Muscle of leg (tissue), 11 donors: ENCODE measurements around the gene SLC15A3. TPM values are rescaled to one million over a fixed set of nuclear protein-coding genes. Genes with fewer than 3 reads are reported as not detected.

Experiments used
- DNase-seq: peaks from one replicate; pipeline ENCODE4 v3.0.0; 2013
- H3K27ac ChIP-seq: one replicate; pipeline ENCODE4 v1.5.1; 2013; ENCODE audit warnings: mild to moderate bottlenecking, low read length, control low read depth
- H3K27me3 ChIP-seq: one replicate; pipeline ENCODE4 v1.6.1; 2013; ENCODE audit warnings: low read length; ENCODE audit not compliant: control insufficient read depth, insufficient read depth
- H3K36me3 ChIP-seq: one replicate; pipeline ENCODE4 v1.6.1; 2013; ENCODE audit warnings: low read length; ENCODE audit not compliant: control insufficient read depth, insufficient read depth
- H3K4me1 ChIP-seq: one replicate; pipeline ENCODE4 v1.6.1; 2013; ENCODE audit warnings: low read length; ENCODE audit not compliant: control insufficient read depth, insufficient read depth
- H3K4me3 ChIP-seq: one replicate; pipeline ENCODE4 v1.5.1; 2013; ENCODE audit warnings: low read length, control low read depth
- H3K9me3 ChIP-seq: replicated peaks from 2 replicates; pipeline ENCODE4 v1.6.1; 2013; ENCODE audit warnings: low read depth, low read length; ENCODE audit not compliant: control insufficient read depth
- WGBS: methylation state at CpG from one replicate; pipeline ENCODE4 v1.1.5; 2013; ENCODE audit warnings: missing lambda C conversion rate; ENCODE audit not compliant: insufficient coverage; 5-methylcytosine and 5-hydroxymethylcytosine counted together
- polyA plus RNA-seq, 8 donors: library from polyadenylated mRNA; unstranded; fragments of 120-200 nt; gene quantifications; one replicate each; pipeline versions ENCODE4 v1.2.1 to v1.2.3, GENCODE V29; 2013; ENCODE audit warnings: inconsistent platforms in 1 of 8, low replicate concordance in 1 of 8; ENCODE audit not compliant: insufficient read length in 8 of 8, insufficient read depth in 1 of 8
- total RNA-seq: library from RNA; stranded (reverse); fragments of 120-200 nt; gene quantifications from one replicate; pipeline ENCODE4 v1.2.4, GENCODE V29; 2013

The SLC15A3 gene
- total and polyA plus RNA-seq, 9 donors, result 12.3 to 26.9 (median 22.2) TPM

DNA sequence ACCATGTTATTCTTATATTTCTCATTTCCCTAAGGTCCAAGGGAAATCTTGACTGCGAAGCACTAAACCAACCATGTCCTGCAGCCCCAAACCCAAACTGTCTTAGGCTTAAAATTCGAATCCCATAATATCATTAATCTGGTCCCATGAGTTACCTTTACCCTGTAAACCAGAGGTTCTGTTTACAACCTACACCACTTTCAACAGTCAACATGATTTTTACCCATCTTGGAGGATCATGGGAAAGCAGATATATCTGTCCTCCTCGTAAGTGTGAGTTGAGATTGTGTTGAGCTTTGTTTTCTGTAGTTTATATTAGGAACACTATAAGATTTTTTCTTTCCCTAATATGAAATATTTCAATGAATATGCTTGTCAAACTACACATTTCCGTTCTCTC is 52.0 kb downstream of the SLC15A3 start:
- Histone ChIP-seq H3K4me1 (peaks cover 4% of the 10 kb centered on the region), H3K4me3 (no peak overlapping the region), H3K9me3 (no peaks in the 10 kb centered on the region), H3K27me3 (no peaks in the 10 kb centered on the region), H3K36me3 (peaks cover 84% of the 10 kb centered on the region), H3K27ac (no peak overlapping the region)
- 56% methylated on average over 2 of the region's 4 CpGs for WGBS
- DNase-seq, result no peak

DNA sequence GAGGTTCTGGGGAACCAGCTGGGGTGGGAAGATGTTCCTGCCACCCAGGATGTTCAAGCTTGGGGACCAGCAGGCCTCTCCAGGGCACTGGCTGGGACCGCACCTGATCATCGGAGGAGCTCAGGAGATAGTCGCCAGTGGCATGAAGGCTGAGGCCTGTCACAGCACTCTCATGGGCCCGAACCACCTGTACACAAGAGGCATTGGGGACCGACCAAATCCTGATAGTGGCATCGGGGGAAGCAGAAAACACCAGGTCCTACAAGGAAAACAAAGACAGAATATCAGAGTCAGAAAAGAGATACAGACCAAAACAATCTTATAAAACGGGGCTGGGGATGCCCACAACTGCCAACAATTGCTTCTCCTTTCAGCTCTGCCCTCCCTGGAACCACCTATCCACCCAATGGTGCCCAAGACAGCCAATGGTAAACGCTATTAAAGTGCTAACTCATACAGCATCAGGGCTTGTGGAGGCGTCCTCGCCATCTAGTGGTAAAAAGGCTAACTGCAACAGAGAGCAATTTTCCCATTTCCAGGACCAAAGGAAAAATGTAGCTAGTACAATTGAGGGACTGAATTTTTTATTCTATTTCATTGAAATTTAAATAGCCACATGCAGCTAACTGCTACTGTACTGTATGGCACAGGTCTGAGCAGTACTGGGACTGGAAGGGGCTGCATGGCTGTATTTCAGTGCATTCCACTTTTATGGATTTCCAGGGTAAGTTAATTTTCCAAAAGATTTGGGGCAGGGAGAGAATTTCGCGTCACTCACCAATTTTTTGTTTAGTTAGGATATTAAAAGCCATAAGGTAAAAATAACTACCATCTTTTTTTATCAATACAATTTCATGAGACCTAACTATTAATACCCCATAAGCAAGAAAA is 52.7 kb downstream of the SLC15A3 start:
- Histone ChIP-seq H3K27me3 (no peaks in the 10 kb centered on the region), H3K4me1 (no peaks in the 10 kb centered on the region), H3K4me3 (no peak overlapping the region), H3K27ac (no peak overlapping the region), H3K36me3 (peaks cover 88% of the 10 kb centered on the region), H3K9me3 (no peaks in the 10 kb centered on the region)
- DNase-seq, result peak; percentile 75
- WGBS, result 81% methylated on average over 7 of the region's 12 CpGs

DNA sequence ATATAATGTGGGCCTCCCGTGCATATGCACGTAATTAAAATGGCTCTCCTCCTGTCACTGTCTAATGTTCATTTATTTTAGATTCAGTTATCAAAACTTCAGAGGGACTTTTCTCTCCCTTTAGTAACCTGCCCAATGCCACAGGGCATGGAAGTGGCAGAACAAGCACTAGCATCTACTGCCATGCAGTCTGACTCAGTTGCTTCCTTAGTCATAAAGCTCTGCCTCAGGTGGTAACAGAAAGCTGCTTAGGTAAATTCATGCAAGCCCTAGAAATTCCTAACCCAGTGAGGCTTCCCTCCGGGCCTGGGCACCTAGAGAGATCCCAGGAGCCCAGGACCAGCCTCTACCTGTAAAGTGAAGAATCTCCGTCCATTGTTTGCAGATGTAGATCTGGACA is 54.5 kb downstream of the SLC15A3 start:
- peaks cover 89% of the 10 kb centered on the region for H3K36me3 ChIP-seq
- no peak overlapping the region for H3K27ac ChIP-seq
- no peaks in the 10 kb centered on the region for H3K9me3 ChIP-seq
- no peaks in the 10 kb centered on the region for H3K4me1 ChIP-seq
- no peaks in the 10 kb centered on the region for H3K27me3 ChIP-seq
- WGBS, result 89% methylated on average over 2 of the region's 4 CpGs
- DNase-seq, result no peak
- H3K4me3 ChIP-seq, result no peak overlapping the region

DNA sequence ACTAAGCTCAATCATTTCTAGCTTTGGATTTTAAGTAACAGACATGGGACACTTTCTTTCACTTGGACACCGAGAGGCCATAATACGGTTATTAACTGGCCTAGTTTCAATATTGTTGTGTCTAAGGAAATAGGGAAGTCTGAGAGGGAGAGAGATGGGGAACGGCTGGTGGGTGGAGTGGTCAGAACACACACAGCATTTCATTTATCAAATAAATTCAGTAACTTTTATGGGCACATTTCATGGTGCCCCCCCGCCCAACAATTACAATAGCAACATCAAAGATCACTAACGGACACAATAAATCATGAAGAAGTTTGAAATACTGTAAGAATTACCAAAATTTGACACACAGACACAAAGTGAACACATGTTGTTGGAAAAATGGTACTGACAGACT is 56.3 kb downstream of the SLC15A3 start:
- Histone ChIP-seq H3K36me3 (peaks cover 84% of the 10 kb centered on the region), H3K9me3 (no peaks in the 10 kb centered on the region), H3K4me1 (no peaks in the 10 kb centered on the region), H3K4me3 (no peak overlapping the region), H3K27ac (no peak overlapping the region), H3K27me3 (no peaks in the 10 kb centered on the region)
- no CpG with 5 or more reads among the region's 5 CpGs for WGBS
- no peak for DNase-seq

DNA sequence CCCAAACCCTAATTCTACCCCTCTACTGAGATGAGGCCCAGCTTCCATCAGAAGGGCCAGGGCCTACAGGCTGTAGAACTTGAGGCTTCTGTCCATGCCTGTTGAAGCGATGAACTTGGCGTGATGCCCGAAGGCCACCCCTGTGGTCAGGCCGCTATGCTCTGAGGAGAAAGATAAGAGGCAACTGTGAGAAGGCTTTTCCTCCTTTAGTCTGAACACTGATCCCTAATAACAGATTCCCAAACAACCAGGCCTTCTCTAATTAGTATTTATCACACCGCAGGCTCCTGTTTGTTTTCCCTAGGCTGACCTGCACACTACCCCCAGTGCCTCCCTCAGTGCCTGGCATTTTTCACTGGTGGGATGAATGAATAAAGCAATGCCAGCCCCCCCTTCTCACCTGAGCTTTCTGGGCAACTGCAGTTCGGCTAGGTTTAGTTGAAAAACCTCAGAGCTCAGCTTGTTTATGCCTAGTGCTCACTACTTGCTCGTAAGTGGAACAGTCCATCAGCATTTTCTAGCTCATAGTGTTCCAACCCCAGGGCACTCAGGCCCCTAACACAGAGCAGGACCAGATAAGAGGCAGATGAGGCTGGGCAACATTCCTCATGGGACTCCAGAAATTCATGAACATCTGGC is 60.8 kb downstream of the SLC15A3 start:
- no peak overlapping the region for H3K4me3 ChIP-seq
- no peak for DNase-seq
- 77% methylated on average over 3 of the region's 7 CpGs for WGBS
- no peaks in the 10 kb centered on the region for H3K4me1 ChIP-seq
- H3K36me3 ChIP-seq, result peaks cover 66% of the 10 kb centered on the region
- H3K27me3 ChIP-seq, result no peaks in the 10 kb centered on the region
- H3K9me3 ChIP-seq, result no peaks in the 10 kb centered on the region
- no peak overlapping the region for H3K27ac ChIP-seq

DNA sequence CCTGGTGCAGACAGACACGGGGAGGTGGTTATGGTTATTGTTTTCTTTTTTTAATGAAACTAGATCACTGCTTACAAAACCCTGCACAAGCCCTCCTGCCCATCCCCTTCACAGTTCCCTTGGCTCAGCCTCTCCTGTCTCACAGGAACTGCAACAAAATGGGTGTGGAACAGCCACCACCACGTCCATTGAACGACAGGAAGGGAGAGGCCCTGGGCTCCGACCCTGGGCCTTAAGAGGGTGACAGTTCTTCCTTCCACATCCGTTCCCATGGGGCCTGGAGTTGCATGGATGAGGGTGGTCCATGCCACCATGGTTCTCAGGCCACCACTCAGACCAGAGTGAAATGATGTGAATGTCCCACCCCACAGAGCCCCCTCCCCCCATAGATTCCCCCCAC is 61.3 kb downstream of the SLC15A3 start:
- Histone ChIP-seq H3K9me3 (no peaks in the 10 kb centered on the region), H3K4me1 (no peaks in the 10 kb centered on the region), H3K27ac (no peak overlapping the region), H3K27me3 (no peaks in the 10 kb centered on the region), H3K4me3 (no peak overlapping the region), H3K36me3 (peaks cover 61% of the 10 kb centered on the region)
- DNase-seq, result no peak
- WGBS, result 50% methylated on average over 2 of the region's 5 CpGs

DNA sequence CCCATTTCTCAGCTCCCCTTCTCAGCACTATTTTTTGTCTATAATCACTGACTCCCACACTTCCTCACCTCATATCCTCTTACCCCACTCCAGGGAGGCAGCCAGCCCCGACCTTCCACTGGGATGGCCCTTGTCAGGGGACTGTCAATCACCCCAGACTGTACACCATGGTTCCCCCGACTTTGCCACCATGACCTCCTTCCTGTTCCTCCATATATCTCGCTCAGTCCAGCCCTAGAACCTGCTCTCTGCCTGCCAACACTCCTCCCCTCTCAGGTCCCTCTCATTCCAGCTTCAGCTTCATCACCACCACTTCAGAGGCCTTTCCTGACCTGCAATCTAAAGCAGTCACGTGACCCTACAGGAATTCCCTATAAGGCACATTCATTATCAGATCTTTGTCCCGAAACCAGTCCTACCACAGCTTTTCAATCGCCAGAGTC is 62.1 kb downstream of the SLC15A3 start:
- no peak for DNase-seq
- Histone ChIP-seq H3K27me3 (no peaks in the 10 kb centered on the region), H3K4me3 (no peak overlapping the region), H3K36me3 (peaks cover 54% of the 10 kb centered on the region), H3K4me1 (no peaks in the 10 kb centered on the region), H3K27ac (no peak overlapping the region), H3K9me3 (no peaks in the 10 kb centered on the region)
- 72% methylated on average over 6 of the region's 6 CpGs for WGBS

DNA sequence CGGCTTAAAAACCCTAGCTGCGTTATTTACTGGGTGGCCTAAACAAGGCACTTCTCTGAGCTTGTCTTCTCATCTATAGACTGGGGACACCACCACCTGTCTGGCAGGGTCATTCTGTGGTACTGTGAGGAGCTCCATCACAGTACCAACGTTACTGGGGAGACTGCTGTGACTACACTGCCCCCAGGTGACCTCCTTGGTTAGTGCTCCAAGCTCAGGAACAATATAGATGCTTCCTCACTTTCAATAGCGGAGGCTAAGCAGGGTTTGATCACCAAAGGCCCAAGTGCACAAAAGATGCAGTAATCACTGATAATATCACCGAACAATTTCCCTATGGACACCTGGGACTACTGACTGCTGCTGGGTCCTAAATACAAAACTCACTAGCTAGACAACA is 64.4 kb downstream of the SLC15A3 start:
- no peaks in the 10 kb centered on the region for H3K27me3 ChIP-seq
- 55% methylated on average over 5 of the region's 5 CpGs for WGBS
- H3K27ac ChIP-seq, result no peak overlapping the region
- H3K4me1 ChIP-seq, result no peaks in the 10 kb centered on the region
- DNase-seq, result peak; percentile 54
- H3K36me3 ChIP-seq, result peaks cover 34% of the 10 kb centered on the region
- H3K9me3 ChIP-seq, result no peaks in the 10 kb centered on the region
- no peak overlapping the region for H3K4me3 ChIP-seq
